Measurements from ENCODE around the gene SLC4A2. TPM values are rescaled to one million over a fixed set of nuclear protein-coding genes. Genes with fewer than 3 reads are reported as not detected.

Gene SLC4A2
- total RNA-seq, 1 experiment from 2014 or later = 164 TPM

GRCh38 chr7:151023232-151023631 is 36.2 kb upstream of the SLC4A2 start (continued):
- TF ChIP-seq ZNF281 (CRISPR knock-in tag; IDR thresholded peaks at IDR 0.05) = no peak
- no peak for TF ChIP-seq JAZF1 (CRISPR knock-in tag; IDR thresholded peaks at IDR 0.05)

- ChIA-PET CTCF (interaction anchor here (0.6 to 1.5 kb wide), 4 partner anchors 14 to 425 kb away, joined by 3 to 4 read pairs (median 3); no protein-coding TSS in a partner anchor), POLR2A (no interaction called here)
- H3K36me3 Mint-ChIP-seq = no peaks in the 10 kb centered on the region
- ATAC-seq = no peak
- H3K9me3 Mint-ChIP-seq = no peaks in the 10 kb centered on the region
- H3K4me1 Mint-ChIP-seq = peaks cover 39% of the 10 kb centered on the region
- no peak for TF ChIP-seq USF2 (CRISPR knock-in tag; IDR thresholded peaks at IDR 0.05)
- no peak for TF ChIP-seq ZBTB43 (CRISPR knock-in tag; IDR thresholded peaks at IDR 0.05)
- TF ChIP-seq EMX1 (CRISPR knock-in tag; IDR thresholded peaks at IDR 0.05) = no peak
- TF ChIP-seq ZNF425 (CRISPR knock-in tag; conservative IDR thresholded peaks at IDR 0.05) = no peak
- TF ChIP-seq E2F4 (CRISPR knock-in tag; IDR thresholded peaks at IDR 0.05; ENCODE audit: borderline replicate concordance, low read depth) = no peak
- no peak for TF ChIP-seq ZNF416 (CRISPR knock-in tag; IDR thresholded peaks at IDR 0.05)
- TF ChIP-seq ZNF281 (CRISPR knock-in tag; IDR thresholded peaks at IDR 0.05) = no peak
- no peak for TF ChIP-seq FOXP1 (CRISPR knock-in tag; IDR thresholded peaks at IDR 0.05; ENCODE audit: borderline replicate concordance)
- no peak for TF ChIP-seq AFF4 (CRISPR knock-in tag; IDR thresholded peaks at IDR 0.05; ENCODE audit: borderline replicate concordance)
- no peak for TF ChIP-seq FOXK1 (CRISPR knock-in tag; IDR thresholded peaks at IDR 0.05)
- no peak for TF ChIP-seq SMAD4 (CRISPR knock-in tag; IDR thresholded peaks at IDR 0.05)
- no peak for TF ChIP-seq ZNF138 (CRISPR knock-in tag; conservative IDR thresholded peaks at IDR 0.05)
- no peak for TF ChIP-seq NR3C1 (CRISPR knock-in tag; conservative IDR thresholded peaks at IDR 0.05; ENCODE audit: low read depth)
- TF ChIP-seq SP1 (CRISPR knock-in tag; conservative IDR thresholded peaks at IDR 0.05) = no peak
- peaks cover 38% of the 10 kb centered on the region for H3K27me3 Mint-ChIP-seq (ENCODE audit: low read depth)
- no peak within 1 kb of the TSS for H3K4me3 Mint-ChIP-seq
- DNase-seq (ENCODE audit: low spot score) = no peak
- no peak within 1 kb of the TSS for H3K27ac Mint-ChIP-seq
Observed at GRCh38 chr7:151024435-151025056, 34.8 kb upstream of the SLC4A2 start, which contains the start of gene ATG9B. Gene ATG9B, minus strand, starts transcription at chr7:151024494. Its CDS starts 71 bp downstream, at chr7:151024423.
